Measurements from ENCODE around the gene NEURL1B.

NEURL1B gene

GRCh38 chr5:172679628-172680212 is 38.7 kb downstream of the NEURL1B start:
- TF ChIP-seq CTCF (IDR thresholded peaks at IDR 0.05; ENCODE audit: insufficient read depth, missing control alignments) = no peak
- DNase-seq (ENCODE audit: insufficient read length, low spot score) (no peak), FAIRE-seq (no peak)

- TF ChIP-seq CTCF (IDR thresholded peaks at IDR 0.05; ENCODE audit: insufficient read depth, missing control alignments) = no peak
- DNase-seq (ENCODE audit: insufficient read length, low spot score) (no peak), FAIRE-seq (no peak)
Measured at GRCh38 chr5:172680921-172681320, 39.9 kb downstream of the NEURL1B start.

GRCh38 chr5:172681421-172681820 is 40.4 kb downstream of the NEURL1B start:
- FAIRE-seq (no peak), DNase-seq (ENCODE audit: insufficient read length, low spot score) (no peak)
- TF ChIP-seq CTCF (IDR thresholded peaks at IDR 0.05; ENCODE audit: insufficient read depth, missing control alignments) = no peak

GRCh38 chr5:172683264-172683644 is 42.2 kb downstream of the NEURL1B start:
- DNase-seq (ENCODE audit: insufficient read length, low spot score) (no peak), FAIRE-seq (no peak)
- no peak for TF ChIP-seq CTCF (IDR thresholded peaks at IDR 0.05; ENCODE audit: insufficient read depth, missing control alignments)

GRCh38 chr5:172683645-172684471 is 42.8 kb downstream of the NEURL1B start:
- no peak for TF ChIP-seq CTCF (IDR thresholded peaks at IDR 0.05; ENCODE audit: insufficient read depth, missing control alignments)
- no peak for FAIRE-seq
- no peak for DNase-seq (ENCODE audit: insufficient read length, low spot score)

GRCh38 chr5:172685091-172685490 is 44.0 kb downstream of the NEURL1B start:
- no peak for FAIRE-seq
- TF ChIP-seq CTCF (IDR thresholded peaks at IDR 0.05; ENCODE audit: insufficient read depth, missing control alignments) = no peak

GRCh38 chr5:172686111-172686510 is 45.0 kb downstream of the NEURL1B start:
- DNase-seq (ENCODE audit: insufficient read length, low spot score) (no peak), FAIRE-seq (no peak)
- TF ChIP-seq CTCF (IDR thresholded peaks at IDR 0.05; ENCODE audit: insufficient read depth, missing control alignments) = no peak

More at GRCh38 chr5:172685091-172685490, 44.0 kb downstream of the NEURL1B start:
- no peak for DNase-seq (ENCODE audit: insufficient read length, low spot score)

Measured in D721Med (cell line).